Natural killer cell treated with Interleukin-12 subunit alpha and Interleukin-12 subunit beta and Interleukin-15 and Interleukin-18, amount 100 ng/mL, for 72 hours (primary cell): Measurements from ENCODE around the gene GNB5. TPM values are rescaled to one million over a fixed set of nuclear protein-coding genes. Genes with fewer than 3 reads are reported as not detected.
A peak's percentile ranks its signal among the peaks of the same experiment; 100 is the strongest.
"Not testable (repeated sequence)": the region's sequence is repeated elsewhere in the genome, so short reads cannot be mapped to it uniquely, and the experiment has no call there.

Source experiments
- ATAC-seq, 2 donors: fragments of 150-1000 bp; cut with Tn5 transposase in 1 of 2; sonication (Bioruptor Pico), chemical (Tn5 transposase) in 1 of 2; 2 replicates each; pipeline ENCODE4 v1.10.0; 2021
- DNase-seq: peaks from one replicate; pipeline ENCODE4 v3.0.0; 2022; ENCODE audit warnings: low spot score
- H3K27ac Mint-ChIP-seq, 2 donors: 1 replicate in 1 of 2; 2 replicates in 1 of 2; pipeline ENCODE4 v1.8.0; 2022; ENCODE audit warnings: mixed read lengths in 2 of 2, mild to moderate bottlenecking in 1 of 2, moderate library complexity in 1 of 2
- H3K27me3 Mint-ChIP-seq, 2 donors: 1 replicate in 1 of 2; 2 replicates in 1 of 2; pipeline ENCODE4 v1.8.0; 2022; ENCODE audit warnings: mixed read lengths in 2 of 2
- H3K36me3 Mint-ChIP-seq: one replicate; pipeline ENCODE4 v1.8.0; 2022; ENCODE audit warnings: mixed read lengths
- H3K4me1 Mint-ChIP-seq, 2 donors: 1 replicate in 1 of 2; 2 replicates in 1 of 2; pipeline ENCODE4 v1.8.0; 2022; ENCODE audit warnings: low read depth in 2 of 2, mixed read lengths in 2 of 2, mild to moderate bottlenecking in 1 of 2
- H3K4me3 Mint-ChIP-seq: one replicate; pipeline ENCODE4 v1.8.0; 2022; ENCODE audit warnings: mixed read lengths
- H3K9me3 Mint-ChIP-seq: 2 replicates; pipeline ENCODE4 v1.8.0; 2022; ENCODE audit warnings: mixed read lengths
- total RNA-seq, 2 donors: library from RNA; stranded (reverse); gene quantifications; one replicate each; pipeline ENCODE4 v1.2.3, GENCODE V29; 2022

The GNB5 gene
- total RNA-seq, 2 donors from 2014 or later, result 7.1 to 11.2 TPM

GRCh38 chr15:52103217-52104207, 87.7 kb downstream of the GNB5 start:
- Mint-ChIP-seq H3K36me3 (no peaks in the 10 kb centered on the region), H3K9me3 (no peaks in the 10 kb centered on the region), H3K27ac (no peak overlapping the region), H3K4me1 (peaks cover 5 to 6% of the 10 kb centered on the region in 2 donors), H3K27me3 (peaks cover 1 to 6% of the 10 kb centered on the region in 2 donors), H3K4me3 (no peak overlapping the region)
- no peak for DNase-seq
- ATAC-seq, result peak in 1 of 2 donors; percentile 59

DNA sequence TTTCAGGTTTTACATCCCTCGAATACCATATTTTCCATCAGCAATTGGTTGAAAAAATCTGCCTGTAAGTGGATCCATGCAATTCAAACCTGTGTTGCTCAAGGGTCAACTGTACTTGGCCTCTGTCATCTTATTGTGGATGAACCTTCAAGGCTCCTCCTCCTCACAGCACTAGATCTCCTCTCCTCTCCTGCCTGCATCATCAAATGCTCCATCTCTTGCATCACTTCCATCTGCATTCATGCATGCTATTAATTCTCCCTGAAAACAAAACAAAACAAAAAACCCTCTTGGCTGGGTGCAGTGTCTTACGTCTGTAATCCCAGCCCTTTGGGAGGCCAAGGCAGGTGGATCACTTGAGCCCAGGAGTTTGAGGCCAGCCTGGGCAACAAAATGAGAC, 88.7 kb downstream of the GNB5 start:
- H3K9me3 Mint-ChIP-seq, result no peaks in the 10 kb centered on the region
- H3K36me3 Mint-ChIP-seq, result no peaks in the 10 kb centered on the region

DNA sequence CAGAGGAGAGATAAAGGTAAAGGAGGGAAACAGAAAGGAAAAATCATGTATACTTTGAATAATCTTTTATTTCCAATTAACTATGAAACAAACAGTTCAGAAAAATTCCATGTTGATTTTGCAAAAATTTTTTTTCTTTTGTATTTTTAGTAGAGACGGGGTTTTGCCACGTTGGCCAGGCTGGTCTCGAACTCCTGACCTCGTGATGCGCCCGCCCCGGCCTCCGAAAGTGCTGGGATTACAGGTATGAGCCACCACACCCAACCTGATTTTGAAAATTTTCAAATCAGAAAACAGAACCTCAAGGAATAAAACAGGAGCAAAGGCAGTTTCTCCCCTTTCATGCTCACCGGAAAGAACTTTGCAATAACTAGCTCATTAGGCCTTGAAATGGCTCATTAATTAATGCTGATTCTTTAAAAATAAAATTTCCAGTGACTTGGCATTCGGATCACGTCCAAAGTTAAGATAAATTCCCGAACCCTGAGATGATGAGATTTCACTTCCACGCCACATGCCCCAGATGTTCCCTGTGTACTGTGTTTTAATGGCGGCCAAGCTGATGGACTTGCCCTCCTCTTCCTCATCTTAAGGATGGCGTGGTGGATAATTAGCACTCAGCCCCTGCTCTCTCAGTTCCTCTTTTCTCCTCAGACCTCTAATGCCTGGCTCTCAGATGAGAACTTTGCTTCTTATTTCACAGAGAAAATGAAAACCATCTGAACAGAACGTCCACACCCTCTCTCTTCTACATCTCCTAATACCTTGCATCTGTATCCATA, 89.5 kb downstream of the GNB5 start:
- peaks cover 0 to 9% of the 10 kb centered on the region in 2 donors for H3K27me3 Mint-ChIP-seq
- no peak overlapping the region for H3K4me3 Mint-ChIP-seq
- ATAC-seq, result no peak
- H3K4me1 Mint-ChIP-seq, result peaks cover 5 to 6% of the 10 kb centered on the region in 2 donors
- H3K36me3 Mint-ChIP-seq, result no peaks in the 10 kb centered on the region
- DNase-seq, result no peak
- no peaks in the 10 kb centered on the region for H3K9me3 Mint-ChIP-seq
- H3K27ac Mint-ChIP-seq, result no peak overlapping the region

More for the DNA sequence above, 88.7 kb downstream of the GNB5 start:
- H3K4me3 Mint-ChIP-seq, result no peak overlapping the region
- ATAC-seq (no peak), DNase-seq (no peak)
- peaks cover 0 to 6% of the 10 kb centered on the region in 2 donors for H3K27me3 Mint-ChIP-seq
- H3K27ac Mint-ChIP-seq, result no peak overlapping the region
- peaks cover 5 to 6% of the 10 kb centered on the region in 2 donors for H3K4me1 Mint-ChIP-seq

- H3K27ac Mint-ChIP-seq, result no peak overlapping the region
- peaks cover 5 to 6% of the 10 kb centered on the region in 2 donors for H3K4me1 Mint-ChIP-seq
- DNase-seq, result no peak
These were observed 90.3 kb downstream of the GNB5 start for GRCh38 chr15:52100807-52101442.

DNA sequence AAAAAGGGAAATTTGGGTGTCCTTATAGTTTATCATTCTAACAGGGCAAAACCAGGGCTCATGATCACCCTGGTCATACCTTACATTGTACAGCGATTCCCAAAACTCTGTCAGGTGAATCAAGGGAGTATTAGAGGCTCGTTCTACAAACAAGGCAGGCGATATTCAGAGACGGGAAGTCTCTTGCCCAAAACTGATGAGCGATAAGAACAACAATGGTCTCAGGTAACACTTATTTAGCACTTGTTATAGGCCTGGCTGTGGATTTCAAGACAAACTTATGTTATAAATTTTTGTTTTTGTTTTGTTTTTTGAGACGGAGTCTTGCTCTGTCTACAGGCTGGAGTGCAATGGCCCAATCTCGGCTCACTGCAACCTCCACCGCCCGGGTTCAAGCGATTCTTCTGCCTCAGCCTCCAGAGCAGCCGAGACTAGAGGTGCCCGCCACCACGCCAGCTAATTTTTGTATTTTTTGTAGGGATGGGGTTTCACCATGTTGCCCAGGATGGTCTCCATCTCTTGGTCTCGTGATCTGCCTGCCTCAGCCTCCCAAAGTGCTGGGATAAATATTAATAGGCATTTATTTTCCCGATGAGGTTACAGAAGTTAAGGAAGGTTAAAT, 91.4 kb downstream of the GNB5 start:
- no peak overlapping the region for H3K27ac Mint-ChIP-seq
- H3K4me1 Mint-ChIP-seq, result peaks cover 5 to 6% of the 10 kb centered on the region in 2 donors
- ATAC-seq (no peak), DNase-seq (no peak)
- no peak overlapping the region for H3K4me3 Mint-ChIP-seq
- H3K9me3 Mint-ChIP-seq, result no peaks in the 10 kb centered on the region
- no peaks in the 10 kb centered on the region for H3K36me3 Mint-ChIP-seq
- H3K27me3 Mint-ChIP-seq, result peaks cover 5 to 9% of the 10 kb centered on the region in 2 donors

More at GRCh38 chr15:52100807-52101442, 90.3 kb downstream of the GNB5 start:
- H3K4me3 Mint-ChIP-seq, result no peak overlapping the region
- no peaks in the 10 kb centered on the region for H3K9me3 Mint-ChIP-seq
- no peaks in the 10 kb centered on the region for H3K36me3 Mint-ChIP-seq
- H3K27me3 Mint-ChIP-seq, result peaks cover 0 to 9% of the 10 kb centered on the region in 2 donors
- ATAC-seq, result no peak

- H3K4me1 Mint-ChIP-seq, result no peaks in the 10 kb centered on the region
- no peak overlapping the region for H3K27ac Mint-ChIP-seq
- no peaks in the 10 kb centered on the region for H3K9me3 Mint-ChIP-seq
- no peak for ATAC-seq
- no peak overlapping the region for H3K4me3 Mint-ChIP-seq
- no peaks in the 10 kb centered on the region for H3K36me3 Mint-ChIP-seq
- peaks cover 5 to 11% of the 10 kb centered on the region in 2 donors for H3K27me3 Mint-ChIP-seq
- DNase-seq, result no peak
These were observed 92.9 kb downstream of the GNB5 start for GRCh38 chr15:52098323-52098722.

- H3K4me3 Mint-ChIP-seq, result no peak overlapping the region
- no peak overlapping the region for H3K27ac Mint-ChIP-seq
- ATAC-seq, result no peak
- H3K9me3 Mint-ChIP-seq, result no peaks in the 10 kb centered on the region
- no peaks in the 10 kb centered on the region for H3K4me1 Mint-ChIP-seq
- no peak for DNase-seq
- H3K27me3 Mint-ChIP-seq, result peaks cover 11 to 12% of the 10 kb centered on the region in 2 donors
- H3K36me3 Mint-ChIP-seq, result no peaks in the 10 kb centered on the region
These were observed 94.0 kb downstream of the GNB5 start for GRCh38 chr15:52097180-52097579.

DNA sequence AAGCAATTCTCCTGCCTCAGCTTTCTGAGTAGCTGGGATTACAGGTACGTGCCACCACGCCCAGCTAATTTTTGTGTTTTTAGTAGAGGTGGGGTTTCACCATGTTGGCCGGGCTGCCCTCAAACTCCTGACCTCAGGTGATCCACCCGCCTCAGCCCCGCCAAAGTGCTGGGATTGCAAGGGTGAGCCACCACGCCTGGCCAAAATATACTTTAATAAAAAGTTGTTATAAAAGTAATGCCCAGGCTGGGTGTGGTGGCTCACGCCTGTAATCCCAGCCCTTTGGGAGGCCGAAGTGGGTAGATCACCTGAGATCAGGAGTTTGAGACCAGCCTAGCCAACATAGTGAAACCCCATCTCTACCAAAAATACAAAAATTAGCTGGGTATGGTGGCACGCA, 94.7 kb downstream of the GNB5 start:
- H3K27me3 Mint-ChIP-seq, result peaks cover 8 to 12% of the 10 kb centered on the region in 2 donors
- ATAC-seq, H3K36me3 Mint-ChIP-seq, H3K27ac Mint-ChIP-seq, H3K4me3 Mint-ChIP-seq, H3K4me1 Mint-ChIP-seq, H3K9me3 Mint-ChIP-seq, DNase-seq: not testable (repeated sequence)

DNA sequence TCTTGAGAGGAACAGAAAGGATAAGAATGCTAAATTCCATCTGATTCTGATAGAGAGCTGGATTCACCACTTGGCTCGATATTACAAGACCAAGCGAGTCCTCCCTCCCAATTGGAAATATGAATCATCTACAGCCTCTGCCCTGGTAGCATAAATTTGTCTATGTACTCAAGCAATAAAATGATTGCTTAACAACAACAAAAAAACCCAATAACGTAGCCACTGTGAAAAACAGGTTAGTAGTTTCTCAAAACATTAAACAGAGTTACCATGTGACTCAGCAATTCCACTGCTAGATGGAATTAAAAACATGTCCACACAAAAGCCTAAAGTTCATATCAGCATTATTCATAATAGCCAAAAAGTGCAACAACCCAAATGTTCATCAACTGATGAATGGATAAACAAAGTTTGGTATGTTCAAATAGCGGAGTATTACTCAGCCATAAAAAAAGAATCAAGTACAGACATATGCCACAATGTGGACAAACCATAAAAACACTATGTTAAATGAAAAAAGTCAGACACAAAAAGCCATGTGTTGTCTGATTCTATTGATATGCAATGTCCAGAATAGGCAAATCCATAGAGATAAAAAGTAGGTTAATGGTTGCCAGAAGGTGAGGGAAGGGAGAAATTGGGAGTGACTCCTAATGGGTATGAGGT, 95.5 kb downstream of the GNB5 start:
- no peak for DNase-seq
- Mint-ChIP-seq H3K36me3 (no peaks in the 10 kb centered on the region), H3K27ac (no peak overlapping the region), H3K9me3 (no peaks in the 10 kb centered on the region), H3K27me3 (peaks cover 8 to 12% of the 10 kb centered on the region in 2 donors), H3K4me3 (no peak overlapping the region), H3K4me1 (no peaks in the 10 kb centered on the region)
- ATAC-seq, result no peak

- H3K9me3 Mint-ChIP-seq, result peaks cover 4% of the 10 kb centered on the region
- H3K4me1 Mint-ChIP-seq, result no peaks in the 10 kb centered on the region
- ATAC-seq (peak in 1 of 2 donors; percentile 20), DNase-seq (no peak)
- H3K27me3 Mint-ChIP-seq, result peaks cover 11 to 19% of the 10 kb centered on the region in 2 donors
- H3K4me3 Mint-ChIP-seq, result no peak overlapping the region
- no peak overlapping the region for H3K27ac Mint-ChIP-seq
- peaks cover 6% of the 10 kb centered on the region for H3K36me3 Mint-ChIP-seq
These were observed 96.2 kb downstream of the GNB5 start for GRCh38 chr15:52094811-52095584.

DNA sequence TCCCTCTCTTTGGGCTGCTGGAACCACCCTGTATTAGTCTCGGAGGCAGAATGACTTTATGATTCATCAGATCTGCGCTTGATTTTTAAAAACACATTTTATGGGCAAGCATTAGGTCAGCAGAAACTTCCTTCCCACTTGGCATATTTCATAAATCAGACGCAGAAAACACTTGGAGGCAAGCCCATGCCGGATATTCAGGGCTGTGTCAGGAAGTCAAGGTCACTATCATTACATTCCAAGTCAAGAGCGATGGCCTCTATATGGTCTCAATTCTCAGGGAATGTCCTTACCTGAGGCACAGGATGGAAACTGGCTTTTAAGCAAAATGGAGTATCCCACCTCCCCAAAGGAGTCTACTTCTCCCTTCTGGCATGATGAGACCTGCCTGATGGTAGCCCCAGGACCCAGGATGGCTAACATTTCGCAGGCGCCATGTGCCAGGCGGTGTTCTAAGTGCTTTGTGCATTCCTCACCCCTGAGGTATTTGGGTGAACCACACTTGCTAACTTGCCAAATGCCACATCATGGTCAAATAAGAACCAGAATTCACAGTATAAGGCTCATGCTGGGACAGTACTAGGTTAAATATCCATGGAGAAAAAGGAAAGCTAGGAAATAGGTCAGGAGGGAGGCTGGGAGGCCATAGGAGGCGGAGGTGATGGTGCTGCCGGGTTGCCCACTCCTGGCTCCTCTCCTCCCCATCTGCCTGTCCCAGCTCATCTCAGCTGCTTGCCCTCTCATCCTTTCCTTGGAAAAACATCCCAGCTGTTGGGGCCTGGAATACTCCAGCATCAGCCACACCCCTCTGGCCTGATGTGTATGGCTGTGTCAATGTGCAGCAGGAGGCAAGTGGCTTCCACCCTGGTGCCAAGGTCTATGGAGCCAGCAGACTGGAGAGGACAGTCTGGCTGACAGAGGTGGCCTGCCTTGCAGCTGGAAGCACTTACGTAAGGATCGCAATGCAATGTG, 97.4 kb downstream of the GNB5 start:
- ATAC-seq, result peak; percentile 43 to 52
- Mint-ChIP-seq H3K4me3 (no peak overlapping the region), H3K4me1 (no peaks in the 10 kb centered on the region), H3K36me3 (peaks cover 15% of the 10 kb centered on the region), H3K27ac (no peak overlapping the region), H3K27me3 (peaks cover 13 to 29% of the 10 kb centered on the region in 2 donors), H3K9me3 (peaks cover 9% of the 10 kb centered on the region)
- DNase-seq, result no peak
